SK-N-SH treated with all-trans-retinoic acid at 6 μM for 48 hours (cell line): ENCODE measurements around the gene ENTPD7.

Experiments used
- ATAC-seq: fragments of 200-7000 bp; cut with Tn5 transposase; 3 replicates; pipeline ENCODE4 v1.9.1; 2020; ENCODE audit warnings: mild to moderate bottlenecking, moderate library complexity
- ARNTL ChIP-seq: fragments of 450-650 bp; formaldehyde crosslinking; IDR thresholded peaks from 2 replicates; pipeline ENCODE4 v1.5.0; 2020; ENCODE audit warnings: low read depth, mild to moderate bottlenecking, moderate library complexity, borderline replicate concordance
- BACH2 ChIP-seq: fragments of 250-450 bp; sonication (Bioruptor Pico); IDR thresholded peaks from 2 replicates; pipeline ENCODE4 v1.9.0; 2021; ENCODE audit warnings: mild to moderate bottlenecking, borderline replicate concordance
- CSDC2 ChIP-seq: fragments of 250-450 bp; sonication (Bioruptor Pico); IDR thresholded peaks from 2 replicates; pipeline ENCODE4 v1.5.0; 2020; ENCODE audit warnings: mild to moderate bottlenecking, moderate library complexity
- ESRRG ChIP-seq: fragments of 250-450 bp; sonication (Bioruptor Pico); IDR thresholded peaks from 2 replicates; pipeline ENCODE4 v1.6.1; 2021; ENCODE audit warnings: mild to moderate bottlenecking
- GLIS3 ChIP-seq: fragments of 250-450 bp; sonication (Bioruptor Pico); IDR thresholded peaks from 2 replicates; pipeline ENCODE4 v1.5.0; 2020; ENCODE audit warnings: mild to moderate bottlenecking, moderate library complexity
- OSR1 ChIP-seq: fragments of 250-450 bp; sonication (Bioruptor Pico); IDR thresholded peaks from 2 replicates; pipeline ENCODE4 v1.8.0; 2022; ENCODE audit warnings: moderate library complexity, mild to moderate bottlenecking, inconsistent platforms
- PPARA ChIP-seq: fragments of 250-450 bp; sonication (Bioruptor Pico); IDR thresholded peaks from 2 replicates; pipeline ENCODE4 v1.5.0; 2020; ENCODE audit warnings: mild to moderate bottlenecking, borderline replicate concordance
- RARB ChIP-seq: fragments of 250-450 bp; sonication (Bioruptor Pico); IDR thresholded peaks from 2 replicates; pipeline ENCODE4 v1.8.0; 2021; ENCODE audit warnings: mild to moderate bottlenecking, moderate library complexity
- SNAI2 ChIP-seq: fragments of 250-450 bp; sonication (Bioruptor Pico); IDR thresholded peaks from 2 replicates; pipeline ENCODE4 v1.5.0; 2020; ENCODE audit warnings: mild to moderate bottlenecking, moderate library complexity
- TCF4 ChIP-seq: fragments of 250-450 bp; sonication (Bioruptor Pico); IDR thresholded peaks from 2 replicates; pipeline ENCODE4 v1.8.0; 2021; ENCODE audit warnings: mild to moderate bottlenecking, moderate library complexity, borderline replicate concordance
- TOX ChIP-seq: fragments of 250-450 bp; sonication (Bioruptor Pico); IDR thresholded peaks from 2 replicates; pipeline ENCODE4 v1.8.0; 2021; ENCODE audit warnings: mild to moderate bottlenecking, moderate library complexity, borderline replicate concordance
- ZC3H10 ChIP-seq: fragments of 250-450 bp; sonication (Bioruptor Pico); IDR thresholded peaks from 2 replicates; pipeline ENCODE4 v1.5.1; 2021; ENCODE audit warnings: mild to moderate bottlenecking, moderate library complexity
- ZFP30 ChIP-seq: fragments of 450-650 bp; formaldehyde crosslinking; IDR thresholded peaks from 2 replicates; pipeline ENCODE4 v1.5.0; 2022; ENCODE audit warnings: mild to moderate bottlenecking, moderate library complexity
- ZNF565 ChIP-seq: fragments of 450-650 bp; formaldehyde crosslinking; conservative IDR thresholded peaks from 2 replicates; pipeline ENCODE4 v1.5.0; 2020; ENCODE audit warnings: low read depth, mild to moderate bottlenecking, moderate library complexity
- ZNF70 ChIP-seq: fragments of 450-650 bp; formaldehyde crosslinking; IDR thresholded peaks from 2 replicates; pipeline ENCODE4 v1.5.0; 2020; ENCODE audit warnings: mild to moderate bottlenecking, moderate library complexity
- ZNF8 ChIP-seq: fragments of 450-650 bp; formaldehyde crosslinking; IDR thresholded peaks from 2 replicates; pipeline ENCODE4 v1.5.0; 2020; ENCODE audit warnings: mild to moderate bottlenecking, moderate library complexity
- TF ChIP-seq, protein P1 (sequence below): fragments of 250-450 bp; sonication (Bioruptor Pico); IDR thresholded peaks from 2 replicates; pipeline ENCODE4 v1.5.0; 2020; ENCODE audit warnings: mild to moderate bottlenecking, moderate library complexity
- TF ChIP-seq, protein P2 (sequence below): fragments of 250-450 bp; sonication (Bioruptor Pico); IDR thresholded peaks from 2 replicates; pipeline ENCODE4 v1.5.1; 2020; ENCODE audit warnings: low read depth, mild to moderate bottlenecking, moderate library complexity
- TF ChIP-seq, protein P3 (sequence below): fragments of 250-450 bp; sonication (Bioruptor Pico); IDR thresholded peaks from 2 replicates; pipeline ENCODE4 v1.8.0; 2020; ENCODE audit warnings: mild to moderate bottlenecking, moderate library complexity, borderline replicate concordance

Gene ENTPD7

DNA sequence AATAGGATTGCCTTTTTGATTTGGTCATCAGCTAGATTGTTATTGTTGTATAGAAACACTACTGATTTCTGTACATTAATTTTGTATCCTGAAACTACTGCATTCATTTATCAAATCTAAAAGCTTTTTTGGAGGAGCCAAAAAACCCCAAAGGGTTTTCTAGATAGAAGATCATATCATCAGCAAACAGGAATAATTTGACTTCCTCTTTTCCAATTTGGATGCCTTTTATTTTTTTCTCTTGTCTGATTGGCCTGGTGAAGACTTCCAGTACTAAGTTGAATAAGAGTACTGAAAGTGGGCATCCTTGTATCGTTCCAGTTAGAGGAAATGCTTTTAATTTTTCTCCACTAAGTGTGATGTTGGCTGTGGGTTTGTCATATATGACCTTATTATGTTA is 10.6 kb upstream of the ENTPD7 start:
- no peak for TF ChIP-seq OSR1 (CRISPR knock-in tag)
- TF ChIP-seq PPARA (CRISPR knock-in tag) = no peak
- no peak for TF ChIP-seq SNAI2 (CRISPR knock-in tag)
- TF ChIP-seq ZNF8 (CRISPR knock-in tag) = no peak
- TF ChIP-seq ESRRG (CRISPR knock-in tag) = no peak
- TF ChIP-seq TOX (CRISPR knock-in tag) = no peak
- TF ChIP-seq ARNTL (CRISPR knock-in tag) = no peak
- TF ChIP-seq, protein P1, sequence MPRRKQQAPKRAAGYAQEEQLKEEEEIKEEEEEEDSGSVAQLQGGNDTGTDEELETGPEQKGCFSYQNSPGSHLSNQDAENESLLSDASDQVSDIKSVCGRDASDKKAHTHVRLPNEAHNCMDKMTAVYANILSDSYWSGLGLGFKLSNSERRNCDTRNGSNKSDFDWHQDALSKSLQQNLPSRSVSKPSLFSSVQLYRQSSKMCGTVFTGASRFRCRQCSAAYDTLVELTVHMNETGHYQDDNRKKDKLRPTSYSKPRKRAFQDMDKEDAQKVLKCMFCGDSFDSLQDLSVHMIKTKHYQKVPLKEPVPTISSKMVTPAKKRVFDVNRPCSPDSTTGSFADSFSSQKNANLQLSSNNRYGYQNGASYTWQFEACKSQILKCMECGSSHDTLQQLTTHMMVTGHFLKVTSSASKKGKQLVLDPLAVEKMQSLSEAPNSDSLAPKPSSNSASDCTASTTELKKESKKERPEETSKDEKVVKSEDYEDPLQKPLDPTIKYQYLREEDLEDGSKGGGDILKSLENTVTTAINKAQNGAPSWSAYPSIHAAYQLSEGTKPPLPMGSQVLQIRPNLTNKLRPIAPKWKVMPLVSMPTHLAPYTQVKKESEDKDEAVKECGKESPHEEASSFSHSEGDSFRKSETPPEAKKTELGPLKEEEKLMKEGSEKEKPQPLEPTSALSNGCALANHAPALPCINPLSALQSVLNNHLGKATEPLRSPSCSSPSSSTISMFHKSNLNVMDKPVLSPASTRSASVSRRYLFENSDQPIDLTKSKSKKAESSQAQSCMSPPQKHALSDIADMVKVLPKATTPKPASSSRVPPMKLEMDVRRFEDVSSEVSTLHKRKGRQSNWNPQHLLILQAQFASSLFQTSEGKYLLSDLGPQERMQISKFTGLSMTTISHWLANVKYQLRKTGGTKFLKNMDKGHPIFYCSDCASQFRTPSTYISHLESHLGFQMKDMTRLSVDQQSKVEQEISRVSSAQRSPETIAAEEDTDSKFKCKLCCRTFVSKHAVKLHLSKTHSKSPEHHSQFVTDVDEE (CRISPR knock-in tag) = no peak
- ATAC-seq = no peak

DNA sequence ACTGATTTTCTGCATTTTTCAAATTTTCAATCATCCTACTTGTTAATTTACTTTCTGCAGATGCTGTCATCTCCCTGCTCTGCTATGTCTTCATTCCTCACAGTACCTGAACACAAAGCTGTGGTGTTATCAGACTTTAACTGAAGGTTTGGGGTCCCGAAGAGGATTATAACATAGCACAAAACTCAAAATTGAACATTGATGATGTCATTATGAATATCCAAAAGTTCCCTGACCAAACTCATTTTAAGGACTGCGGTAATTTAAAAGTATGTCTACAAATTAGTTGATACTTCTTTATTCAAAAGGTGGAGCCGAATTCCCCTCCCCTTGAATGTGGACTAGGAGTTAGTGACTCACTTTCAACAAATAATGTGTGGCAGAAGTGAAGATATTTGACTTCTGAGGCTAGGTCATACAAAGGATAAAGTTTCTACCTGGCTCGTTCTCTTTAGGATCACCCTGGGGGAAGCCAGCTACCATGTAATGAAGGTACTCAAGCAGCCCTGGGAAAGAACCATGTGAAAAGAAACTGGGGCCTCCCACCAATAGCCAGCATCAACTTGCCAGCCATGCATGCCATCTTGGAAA is 6.4 kb upstream of the ENTPD7 start:
- no peak for ATAC-seq
- TF ChIP-seq RARB (CRISPR knock-in tag) (no peak), ZNF70 (CRISPR knock-in tag) (no peak), TCF4 (CRISPR knock-in tag) (no peak), PPARA (CRISPR knock-in tag) (no peak), GLIS3 (CRISPR knock-in tag) (no peak), ZFP30 (no peak), OSR1 (CRISPR knock-in tag) (no peak), ARNTL (CRISPR knock-in tag) (no peak), CSDC2 (CRISPR knock-in tag) (no peak), ZC3H10 (CRISPR knock-in tag) (no peak), BACH2 (no peak), SNAI2 (CRISPR knock-in tag) (no peak)
- TF ChIP-seq, protein P1 (CRISPR knock-in tag) = no peak
- TF ChIP-seq, protein P2, sequence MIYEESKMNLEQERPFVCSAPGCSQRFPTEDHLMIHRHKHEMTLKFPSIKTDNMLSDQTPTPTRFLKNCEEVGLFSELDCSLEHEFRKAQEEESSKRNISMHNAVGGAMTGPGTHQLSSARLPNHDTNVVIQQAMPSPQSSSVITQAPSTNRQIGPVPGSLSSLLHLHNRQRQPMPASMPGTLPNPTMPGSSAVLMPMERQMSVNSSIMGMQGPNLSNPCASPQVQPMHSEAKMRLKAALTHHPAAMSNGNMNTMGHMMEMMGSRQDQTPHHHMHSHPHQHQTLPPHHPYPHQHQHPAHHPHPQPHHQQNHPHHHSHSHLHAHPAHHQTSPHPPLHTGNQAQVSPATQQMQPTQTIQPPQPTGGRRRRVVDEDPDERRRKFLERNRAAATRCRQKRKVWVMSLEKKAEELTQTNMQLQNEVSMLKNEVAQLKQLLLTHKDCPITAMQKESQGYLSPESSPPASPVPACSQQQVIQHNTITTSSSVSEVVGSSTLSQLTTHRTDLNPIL (CRISPR knock-in tag) = no peak
- TF ChIP-seq, protein P3, sequence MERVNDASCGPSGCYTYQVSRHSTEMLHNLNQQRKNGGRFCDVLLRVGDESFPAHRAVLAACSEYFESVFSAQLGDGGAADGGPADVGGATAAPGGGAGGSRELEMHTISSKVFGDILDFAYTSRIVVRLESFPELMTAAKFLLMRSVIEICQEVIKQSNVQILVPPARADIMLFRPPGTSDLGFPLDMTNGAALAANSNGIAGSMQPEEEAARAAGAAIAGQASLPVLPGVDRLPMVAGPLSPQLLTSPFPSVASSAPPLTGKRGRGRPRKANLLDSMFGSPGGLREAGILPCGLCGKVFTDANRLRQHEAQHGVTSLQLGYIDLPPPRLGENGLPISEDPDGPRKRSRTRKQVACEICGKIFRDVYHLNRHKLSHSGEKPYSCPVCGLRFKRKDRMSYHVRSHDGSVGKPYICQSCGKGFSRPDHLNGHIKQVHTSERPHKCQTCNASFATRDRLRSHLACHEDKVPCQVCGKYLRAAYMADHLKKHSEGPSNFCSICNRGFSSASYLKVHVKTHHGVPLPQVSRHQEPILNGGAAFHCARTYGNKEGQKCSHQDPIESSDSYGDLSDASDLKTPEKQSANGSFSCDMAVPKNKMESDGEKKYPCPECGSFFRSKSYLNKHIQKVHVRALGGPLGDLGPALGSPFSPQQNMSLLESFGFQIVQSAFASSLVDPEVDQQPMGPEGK (CRISPR knock-in tag) = no peak

DNA sequence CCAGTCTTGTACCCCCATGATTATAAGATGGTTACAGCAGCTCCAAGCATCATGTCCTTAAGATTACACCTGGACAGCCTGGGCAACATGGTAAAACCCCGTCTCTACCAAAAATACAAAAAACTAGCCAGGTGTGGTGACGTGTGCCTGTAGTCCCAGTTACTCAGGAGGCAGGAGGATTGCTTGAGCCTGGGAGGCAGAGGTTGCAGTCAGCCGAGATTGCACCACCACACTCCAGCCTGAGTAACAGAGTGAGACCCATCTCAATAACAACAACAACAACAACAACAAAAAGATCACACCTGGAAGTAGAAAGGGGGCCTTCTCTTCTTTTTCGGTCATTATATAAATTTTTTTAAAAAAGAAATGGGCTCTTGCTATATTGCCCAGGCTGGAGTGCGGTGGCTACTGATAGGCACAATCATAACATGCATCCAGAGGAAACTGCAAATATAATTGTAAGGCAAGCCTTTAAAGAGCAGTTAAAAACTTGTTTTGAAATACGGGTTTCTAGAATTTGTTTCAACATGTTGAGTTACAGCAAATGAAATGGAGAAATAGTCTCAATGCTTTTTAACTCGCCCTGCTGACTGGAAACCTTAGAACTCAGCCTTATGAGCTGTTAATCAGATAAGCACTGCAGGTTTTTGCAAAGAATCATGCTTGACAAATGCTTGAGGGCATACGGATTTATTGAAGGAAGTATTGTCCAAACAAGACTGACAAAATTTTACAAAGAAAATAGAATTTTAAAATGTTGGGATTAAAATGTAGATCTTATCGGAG is 4.7 kb upstream of the ENTPD7 start:
- ATAC-seq = no peak
- TF ChIP-seq, protein P1 (CRISPR knock-in tag) = no peak
- TF ChIP-seq TOX (CRISPR knock-in tag) (no peak), ZNF565 (CRISPR knock-in tag) (no peak)
- TF ChIP-seq, protein P3 (CRISPR knock-in tag) = no peak
- TF ChIP-seq, protein P2 (CRISPR knock-in tag) = no peak
